SK-N-SH treated with all-trans-retinoic acid at 6 μM for 48 hours (cell line): ENCODE data around the gene NAE1.

Experiments
- ATAC-seq: fragments of 200-7000 bp; cut with Tn5 transposase; 3 replicates; pipeline ENCODE4 v1.9.1; 2020; ENCODE audit warnings: mild to moderate bottlenecking, moderate library complexity
- BACH2 ChIP-seq: fragments of 250-450 bp; sonication (Bioruptor Pico); IDR thresholded peaks from 2 replicates; pipeline ENCODE4 v1.9.0; 2021; ENCODE audit warnings: mild to moderate bottlenecking, borderline replicate concordance
- CREB5 ChIP-seq: fragments of 250-450 bp; sonication (Bioruptor Pico); IDR thresholded peaks from 2 replicates; pipeline ENCODE4 v1.5.1; 2020; ENCODE audit warnings: low read depth, mild to moderate bottlenecking, moderate library complexity
- CSDC2 ChIP-seq: fragments of 250-450 bp; sonication (Bioruptor Pico); IDR thresholded peaks from 2 replicates; pipeline ENCODE4 v1.5.0; 2020; ENCODE audit warnings: mild to moderate bottlenecking, moderate library complexity
- CSRNP3 ChIP-seq: fragments of 250-450 bp; sonication (Bioruptor Pico); IDR thresholded peaks from 2 replicates; pipeline ENCODE4 v1.5.1; 2021; ENCODE audit warnings: mild to moderate bottlenecking, moderate library complexity
- ESRRG ChIP-seq: fragments of 250-450 bp; sonication (Bioruptor Pico); IDR thresholded peaks from 2 replicates; pipeline ENCODE4 v1.6.1; 2021; ENCODE audit warnings: mild to moderate bottlenecking
- GLIS3 ChIP-seq: fragments of 250-450 bp; sonication (Bioruptor Pico); IDR thresholded peaks from 2 replicates; pipeline ENCODE4 v1.5.0; 2020; ENCODE audit warnings: mild to moderate bottlenecking, moderate library complexity
- ISL1 ChIP-seq: fragments of 250-450 bp; sonication (Bioruptor Pico); IDR thresholded peaks from 2 replicates; pipeline ENCODE4 v2.1.2; 2022; ENCODE audit warnings: mild to moderate bottlenecking, moderate library complexity
- OSR1 ChIP-seq: fragments of 250-450 bp; sonication (Bioruptor Pico); IDR thresholded peaks from 2 replicates; pipeline ENCODE4 v1.8.0; 2022; ENCODE audit warnings: moderate library complexity, mild to moderate bottlenecking, inconsistent platforms
- PATZ1 ChIP-seq: fragments of 250-450 bp; sonication (Bioruptor Pico); IDR thresholded peaks from 2 replicates; pipeline ENCODE4 v1.8.0; 2020; ENCODE audit warnings: mild to moderate bottlenecking, moderate library complexity, borderline replicate concordance
- POU6F1 ChIP-seq: fragments of 250-450 bp; sonication (Bioruptor Pico); IDR thresholded peaks from 2 replicates; pipeline ENCODE4 v1.8.0; 2021; ENCODE audit warnings: low read depth, mild to moderate bottlenecking, moderate library complexity, borderline replicate concordance
- PPARA ChIP-seq: fragments of 250-450 bp; sonication (Bioruptor Pico); IDR thresholded peaks from 2 replicates; pipeline ENCODE4 v1.5.0; 2020; ENCODE audit warnings: mild to moderate bottlenecking, borderline replicate concordance
- RARB ChIP-seq: fragments of 250-450 bp; sonication (Bioruptor Pico); IDR thresholded peaks from 2 replicates; pipeline ENCODE4 v1.8.0; 2021; ENCODE audit warnings: mild to moderate bottlenecking, moderate library complexity
- SNAI2 ChIP-seq: fragments of 250-450 bp; sonication (Bioruptor Pico); IDR thresholded peaks from 2 replicates; pipeline ENCODE4 v1.5.0; 2020; ENCODE audit warnings: mild to moderate bottlenecking, moderate library complexity
- TCF4 ChIP-seq: fragments of 250-450 bp; sonication (Bioruptor Pico); IDR thresholded peaks from 2 replicates; pipeline ENCODE4 v1.8.0; 2021; ENCODE audit warnings: mild to moderate bottlenecking, moderate library complexity, borderline replicate concordance
- TOX ChIP-seq: fragments of 250-450 bp; sonication (Bioruptor Pico); IDR thresholded peaks from 2 replicates; pipeline ENCODE4 v1.8.0; 2021; ENCODE audit warnings: mild to moderate bottlenecking, moderate library complexity, borderline replicate concordance
- TSHZ2 ChIP-seq: fragments of 250-450 bp; sonication (Bioruptor Pico); IDR thresholded peaks from 2 replicates; pipeline ENCODE4 v1.5.0; 2020; ENCODE audit warnings: mild to moderate bottlenecking, moderate library complexity
- ZFP3 ChIP-seq: fragments of 250-450 bp; sonication (Bioruptor Pico); IDR thresholded peaks from 2 replicates; pipeline ENCODE4 v1.5.0; 2020; ENCODE audit warnings: mild to moderate bottlenecking, moderate library complexity
- ZNF565 ChIP-seq: fragments of 450-650 bp; formaldehyde crosslinking; conservative IDR thresholded peaks from 2 replicates; pipeline ENCODE4 v1.5.0; 2020; ENCODE audit warnings: low read depth, mild to moderate bottlenecking, moderate library complexity
- ZNF70 ChIP-seq: fragments of 450-650 bp; formaldehyde crosslinking; IDR thresholded peaks from 2 replicates; pipeline ENCODE4 v1.5.0; 2020; ENCODE audit warnings: mild to moderate bottlenecking, moderate library complexity
- ZNF8 ChIP-seq: fragments of 450-650 bp; formaldehyde crosslinking; IDR thresholded peaks from 2 replicates; pipeline ENCODE4 v1.5.0; 2020; ENCODE audit warnings: mild to moderate bottlenecking, moderate library complexity

NAE1 gene

GRCh38 chr16:66830422-66831404 is at the start of gene NAE1:
TSS of gene NAE1 (minus strand) at chr16:66830976. CDS start at chr16:66830899, 77 bp downstream.
- TF ChIP-seq PPARA (CRISPR knock-in tag) (no peak), TSHZ2 (0 out of 2 replicates have a peak, but pooled peaks have one; percentile 25), ESRRG (CRISPR knock-in tag) (0 out of 2 replicates have a peak, but pooled peaks have one; percentile 27)
- TF ChIP-seq, all 23 proteins: peak for 2
- ATAC-seq, result peak; percentile 94

- TF ChIP-seq TOX, result no peak
- no peak for TF ChIP-seq POU6F1 (CRISPR knock-in tag)
- no peak for TF ChIP-seq BACH2
- no peak for TF ChIP-seq OSR1
- no peak for TF ChIP-seq TCF4 (CRISPR knock-in tag)
- no peak for TF ChIP-seq ZFP3 (CRISPR knock-in tag)
- no peak for TF ChIP-seq RARB (CRISPR knock-in tag)
- ATAC-seq, result no peak
Measured at GRCh38 chr16:66878067-66878466, 47.3 kb upstream of the NAE1 start.

GRCh38 chr16:66874079-66874775 is 43.5 kb upstream of the NAE1 start:
- ATAC-seq, result no peak; the same call in 2 of the 3 replicates

More at GRCh38 chr16:66874079-66874775, 43.5 kb upstream of the NAE1 start:
- TF ChIP-seq ZNF70, result no peak
- TF ChIP-seq TSHZ2, result no peak
- no peak for TF ChIP-seq ISL1 (CRISPR knock-in tag)
- no peak for TF ChIP-seq ZNF8 (CRISPR knock-in tag)
- no peak for TF ChIP-seq POU6F1 (CRISPR knock-in tag)
- TF ChIP-seq ZNF565 (CRISPR knock-in tag), result no peak
- TF ChIP-seq CREB5 (CRISPR knock-in tag), result no peak
- no peak for TF ChIP-seq SNAI2 (CRISPR knock-in tag)
- TF ChIP-seq PPARA (CRISPR knock-in tag), result no peak
- TF ChIP-seq PATZ1 (CRISPR knock-in tag), result no peak
- no peak for TF ChIP-seq GLIS3 (CRISPR knock-in tag)
- TF ChIP-seq TCF4 (CRISPR knock-in tag), result no peak
- no peak for TF ChIP-seq CSDC2 (CRISPR knock-in tag)
- TF ChIP-seq CSRNP3 (CRISPR knock-in tag), result no peak
- TF ChIP-seq ESRRG (CRISPR knock-in tag), result no peak
- no peak for TF ChIP-seq ZFP3 (CRISPR knock-in tag)
- no peak for TF ChIP-seq RARB (CRISPR knock-in tag)
